ENCODE results near the gene NPVF. TPM values are rescaled to one million over a fixed set of nuclear protein-coding genes. Genes with fewer than 3 reads are reported as not detected.

NPVF gene
- total RNA-seq, 1 donor from 2014 or later = not detected

DNA sequence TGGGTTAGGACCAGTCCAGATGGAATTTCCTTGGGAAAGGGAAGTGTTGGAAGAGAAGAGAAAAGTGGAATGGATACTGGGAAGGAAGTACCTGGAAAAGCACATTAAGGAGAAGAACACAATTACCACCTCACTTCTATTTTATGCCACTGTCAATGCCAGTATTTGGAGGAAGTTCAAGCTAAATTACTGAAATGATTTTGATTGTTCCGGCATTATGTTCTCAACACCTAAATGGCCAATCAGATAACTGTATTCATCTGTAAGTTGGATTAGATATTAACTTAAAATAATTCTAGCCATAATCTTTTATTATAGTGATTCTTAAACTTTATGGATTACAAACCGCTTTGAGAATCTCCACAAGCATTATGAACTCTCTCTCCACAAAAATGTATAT is 7.3 kb downstream of the NPVF start:
- Histone ChIP-seq H3K9me3 (no peaks in the 10 kb centered on the region), H3K4me3 (no peak overlapping the region), H3K27ac (no peak overlapping the region), H3K4me1 (no peaks in the 10 kb centered on the region), H3K27me3 (no peaks in the 10 kb centered on the region), H3K36me3 (no peaks in the 10 kb centered on the region)
- intact Hi-C loops (cut with DNase I) = no loop called here
- TF ChIP-seq, protein P1, sequence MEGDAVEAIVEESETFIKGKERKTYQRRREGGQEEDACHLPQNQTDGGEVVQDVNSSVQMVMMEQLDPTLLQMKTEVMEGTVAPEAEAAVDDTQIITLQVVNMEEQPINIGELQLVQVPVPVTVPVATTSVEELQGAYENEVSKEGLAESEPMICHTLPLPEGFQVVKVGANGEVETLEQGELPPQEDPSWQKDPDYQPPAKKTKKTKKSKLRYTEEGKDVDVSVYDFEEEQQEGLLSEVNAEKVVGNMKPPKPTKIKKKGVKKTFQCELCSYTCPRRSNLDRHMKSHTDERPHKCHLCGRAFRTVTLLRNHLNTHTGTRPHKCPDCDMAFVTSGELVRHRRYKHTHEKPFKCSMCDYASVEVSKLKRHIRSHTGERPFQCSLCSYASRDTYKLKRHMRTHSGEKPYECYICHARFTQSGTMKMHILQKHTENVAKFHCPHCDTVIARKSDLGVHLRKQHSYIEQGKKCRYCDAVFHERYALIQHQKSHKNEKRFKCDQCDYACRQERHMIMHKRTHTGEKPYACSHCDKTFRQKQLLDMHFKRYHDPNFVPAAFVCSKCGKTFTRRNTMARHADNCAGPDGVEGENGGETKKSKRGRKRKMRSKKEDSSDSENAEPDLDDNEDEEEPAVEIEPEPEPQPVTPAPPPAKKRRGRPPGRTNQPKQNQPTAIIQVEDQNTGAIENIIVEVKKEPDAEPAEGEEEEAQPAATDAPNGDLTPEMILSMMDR (IDR thresholded peaks at IDR 0.05) = no peak
- TF ChIP-seq POLR2AphosphoS5 (IDR thresholded peaks at IDR 0.05; ENCODE audit: insufficient read depth in 1 of 2, low read depth in 1 of 2) (no peak), POLR2A (IDR thresholded peaks at IDR 0.05) (no peak)
- no peak for DNase-seq (ENCODE audit: extremely low spot score in 2 of 2)

DNA sequence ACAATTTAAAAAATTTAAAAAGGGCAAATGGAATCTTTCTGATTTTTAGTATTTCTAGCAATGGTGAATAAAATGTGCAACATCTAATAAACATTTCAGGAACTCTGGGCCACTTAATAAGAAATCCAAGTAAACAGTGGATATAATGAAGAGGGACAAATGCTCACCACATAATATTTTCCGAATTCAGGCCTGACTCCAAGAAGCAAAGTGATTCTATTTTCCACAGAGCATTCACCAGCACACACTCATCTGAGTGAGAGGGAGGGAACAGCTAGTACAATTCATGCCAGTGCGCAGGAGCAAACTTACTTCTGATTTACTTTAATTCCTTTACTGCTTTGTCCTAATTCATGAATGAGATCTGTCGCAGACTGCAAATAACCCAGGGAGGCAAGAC is 10.1 kb downstream of the NPVF start:
- TF ChIP-seq POLR2AphosphoS5 (IDR thresholded peaks at IDR 0.05; ENCODE audit: insufficient read depth in 1 of 2, low read depth in 1 of 2) = no peak
- TF ChIP-seq POLR2A (IDR thresholded peaks at IDR 0.05) = no peak
- TF ChIP-seq, protein P1 (IDR thresholded peaks at IDR 0.05) = no peak
- no peak for DNase-seq (ENCODE audit: extremely low spot score in 2 of 2)
- no peak overlapping the region for H3K27ac ChIP-seq
- H3K27me3 ChIP-seq = no peaks in the 10 kb centered on the region
- intact Hi-C loops (cut with DNase I) = no loop called here
- H3K4me1 ChIP-seq = no peaks in the 10 kb centered on the region
- H3K36me3 ChIP-seq = no peaks in the 10 kb centered on the region
- H3K9me3 ChIP-seq = no peaks in the 10 kb centered on the region
- no peak overlapping the region for H3K4me3 ChIP-seq

DNA sequence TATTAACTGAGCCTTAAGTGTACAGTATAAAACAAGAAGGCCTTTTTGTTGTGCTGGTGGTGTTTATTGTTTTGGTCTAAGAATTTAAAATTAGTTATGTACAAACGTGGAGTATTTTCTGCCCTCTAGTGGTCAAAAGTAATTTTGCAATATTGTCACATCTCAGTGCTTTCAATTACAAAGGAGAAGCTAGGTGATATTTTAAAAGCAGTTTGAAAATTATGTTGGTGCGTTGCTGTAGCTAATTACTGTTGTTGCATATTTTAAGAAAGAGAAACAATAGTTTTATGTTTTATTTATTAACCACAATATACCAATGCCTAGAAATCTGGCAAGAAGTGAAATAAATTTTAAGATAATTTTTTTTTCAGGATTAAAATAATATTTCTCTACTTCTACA is 11.4 kb downstream of the NPVF start:
- Histone ChIP-seq H3K36me3 (no peaks in the 10 kb centered on the region), H3K27me3 (no peaks in the 10 kb centered on the region), H3K4me1 (no peaks in the 10 kb centered on the region), H3K4me3 (no peak overlapping the region), H3K27ac (no peak overlapping the region), H3K9me3 (no peaks in the 10 kb centered on the region)
- DNase-seq (ENCODE audit: extremely low spot score in 2 of 2) = no peak
- TF ChIP-seq POLR2A (IDR thresholded peaks at IDR 0.05) = no peak
- TF ChIP-seq, protein P1 (IDR thresholded peaks at IDR 0.05) = peak in 2 of 3 experiments; percentile 36 to 67
- intact Hi-C loops (cut with DNase I) = no loop called here

DNA sequence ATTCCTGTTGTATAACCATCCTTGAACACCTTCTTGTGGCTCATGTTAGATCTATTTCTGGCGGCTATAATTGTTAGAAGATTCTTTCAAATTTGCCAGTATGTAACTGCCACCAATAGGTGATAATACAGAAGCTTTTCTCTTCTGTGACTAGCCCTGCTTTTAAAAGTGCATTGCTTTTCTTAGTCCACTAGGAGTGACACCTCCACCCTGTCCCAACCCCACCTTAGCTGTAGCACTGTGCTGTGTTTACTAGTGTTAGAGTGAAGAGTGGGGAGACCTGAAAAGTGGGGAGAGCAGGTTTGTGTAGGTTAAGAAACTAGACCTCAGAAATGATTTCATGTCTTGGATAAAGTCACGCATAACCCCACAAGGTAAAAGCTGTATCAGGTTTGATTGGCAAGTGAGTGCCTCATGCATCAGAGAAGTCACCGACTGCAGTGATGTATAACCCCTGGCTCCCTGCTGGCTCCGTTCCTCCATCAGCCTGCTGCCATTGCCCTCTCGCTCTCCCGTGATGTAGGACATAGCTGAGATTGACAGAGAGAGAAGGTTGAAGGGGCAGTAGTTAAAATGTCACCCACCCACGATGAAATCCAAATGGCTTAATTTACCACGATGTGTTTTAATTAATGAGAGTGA is 12.5 kb downstream of the NPVF start:
- TF ChIP-seq, protein P1 (IDR thresholded peaks at IDR 0.05) = no peak
- TF ChIP-seq POLR2A (IDR thresholded peaks at IDR 0.05) (no peak), POLR2AphosphoS5 (IDR thresholded peaks at IDR 0.05; ENCODE audit: insufficient read depth in 1 of 2, low read depth in 1 of 2) (no peak)
- no peak for DNase-seq (ENCODE audit: extremely low spot score in 2 of 2)
- Histone ChIP-seq H3K9me3 (no peaks in the 10 kb centered on the region), H3K27ac (no peak overlapping the region), H3K27me3 (no peaks in the 10 kb centered on the region), H3K4me3 (no peak overlapping the region), H3K4me1 (no peaks in the 10 kb centered on the region), H3K36me3 (no peaks in the 10 kb centered on the region)
- intact Hi-C loops (cut with DNase I) = no loop called here

DNA sequence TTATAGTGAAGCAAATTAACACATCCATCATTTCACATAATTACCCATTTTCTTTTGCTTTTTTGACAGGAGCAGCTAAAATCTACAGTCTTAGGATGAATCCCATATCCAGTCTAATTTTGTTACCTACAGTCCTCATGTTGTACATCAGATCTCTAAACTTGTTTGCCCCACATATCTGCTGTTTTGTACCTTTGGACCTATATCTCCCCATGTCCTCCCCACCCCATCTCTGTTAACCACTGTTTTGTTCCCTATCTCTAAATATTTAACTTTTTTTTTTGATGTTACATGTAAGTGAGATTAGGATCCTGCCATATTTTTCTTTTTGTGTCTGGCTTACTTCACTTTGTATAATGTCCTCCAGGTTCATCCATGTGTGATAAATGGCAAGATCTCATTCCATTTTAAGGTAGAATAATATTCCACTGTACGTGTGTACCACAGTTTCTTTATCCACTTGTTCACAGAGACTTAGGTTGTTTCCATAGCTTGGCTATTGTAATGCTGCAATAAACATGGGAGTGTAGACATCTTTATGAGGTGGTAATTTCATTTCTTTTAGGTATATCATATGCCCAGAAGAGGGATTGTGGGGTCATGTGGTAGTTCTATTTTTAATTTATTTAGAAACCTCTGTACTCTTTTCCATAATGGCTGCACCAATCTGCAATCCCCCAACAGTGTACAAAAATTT is 19.6 kb downstream of the NPVF start:
- DNase-seq (ENCODE audit: extremely low spot score in 2 of 2) = no peak
- Histone ChIP-seq H3K9me3 (no peaks in the 10 kb centered on the region), H3K4me1 (no peaks in the 10 kb centered on the region), H3K4me3 (no peak overlapping the region), H3K27me3 (no peaks in the 10 kb centered on the region), H3K27ac (no peak overlapping the region), H3K36me3 (no peaks in the 10 kb centered on the region)
- TF ChIP-seq, protein P1 (IDR thresholded peaks at IDR 0.05) = no peak
- TF ChIP-seq POLR2A (IDR thresholded peaks at IDR 0.05) (no peak), POLR2AphosphoS5 (IDR thresholded peaks at IDR 0.05; ENCODE audit: insufficient read depth in 1 of 2, low read depth in 1 of 2) (no peak)
- intact Hi-C loops (cut with DNase I) = no loop called here
